WTC11 (cell line): ENCODE measurements around the gene MTMR2. TPM values are rescaled to one million over a fixed set of nuclear protein-coding genes. Genes with fewer than 3 reads are reported as not detected.

Experiments
- ATAC-seq: fragments of 200-7000 bp; cut with Tn5 transposase; 2 replicates; pipeline ENCODE4 v1.10.0; 2021; ENCODE audit warnings: mild to moderate bottlenecking, moderate library complexity
- CTCF ChIA-PET: fragments of 300-600 bp; sonication (Branson Sonifier 250); formaldehyde crosslinking; loops from one replicate; lab custom pipeline; 2021; ENCODE audit warnings: antibody characterized with exemption; lab: Charles Lee
- POLR2A ChIA-PET: fragments of 350-600 bp; sonication (Branson Sonifier 250); formaldehyde crosslinking; loops from one replicate; lab custom pipeline; 2021; ENCODE audit warnings: antibody characterized with exemption; lab: Charles Lee
- DNase-seq: peaks from one replicate; pipeline ENCODE4 v3.0.0; 2021; ENCODE audit warnings: low spot score
- H3K27ac Mint-ChIP-seq: 2 replicates; pipeline ENCODE4 v1.8.0; 2021; ENCODE audit warnings: mixed read lengths
- H3K27me3 Mint-ChIP-seq: 2 replicates; pipeline ENCODE4 v1.8.0; 2021; ENCODE audit warnings: low read depth, mild to moderate bottlenecking, moderate library complexity, mixed read lengths
- H3K36me3 Mint-ChIP-seq: 2 replicates; pipeline ENCODE4 v1.8.0; 2021; ENCODE audit warnings: mixed read lengths
- H3K4me1 Mint-ChIP-seq: 2 replicates; pipeline ENCODE4 v1.8.0; 2022; ENCODE audit warnings: mixed read lengths
- H3K4me3 Mint-ChIP-seq: 2 replicates; pipeline ENCODE4 v1.8.0; 2021; ENCODE audit warnings: mild to moderate bottlenecking, moderate library complexity, mixed read lengths
- H3K9me3 Mint-ChIP-seq: 2 replicates; pipeline ENCODE4 v1.8.0; 2021; ENCODE audit warnings: mixed read lengths
- CREM ChIP-seq: sonication (generic); formaldehyde crosslinking; IDR thresholded peaks from 2 replicates; pipeline ENCODE4 v1.8.1; 2022; ENCODE audit warnings: mild to moderate bottlenecking, missing genetic modification reagents, moderate library complexity
- FOXJ3 ChIP-seq: sonication (generic); formaldehyde crosslinking; IDR thresholded peaks from 2 replicates; pipeline ENCODE4 v1.9.0; 2021; ENCODE audit warnings: missing genetic modification reagents, mild to moderate bottlenecking, borderline replicate concordance
- KAT7 ChIP-seq: sonication (generic); formaldehyde crosslinking; IDR thresholded peaks from 2 replicates; pipeline ENCODE4 v1.8.1; 2023; ENCODE audit warnings: missing genetic modification reagents, mild to moderate bottlenecking, borderline replicate concordance
- SMAD3 ChIP-seq: sonication (generic); formaldehyde crosslinking; IDR thresholded peaks from 2 replicates; pipeline ENCODE4 v1.8.0; 2022; ENCODE audit warnings: missing genetic modification reagents, mild to moderate bottlenecking, borderline replicate concordance
- ZNF263 ChIP-seq: sonication (generic); formaldehyde crosslinking; IDR thresholded peaks from 2 replicates; pipeline ENCODE4 v1.8.1; 2022; ENCODE audit warnings: low read depth, mild to moderate bottlenecking, moderate library complexity, missing genetic modification reagents
- total RNA-seq: library from RNA; stranded (reverse); gene quantifications from 3 replicates; pipeline ENCODE4 v1.2.3, GENCODE V29; 2021
- TF ChIP-seq, protein P1 (sequence below): sonication (generic); formaldehyde crosslinking; IDR thresholded peaks from 2 replicates; pipeline ENCODE4 v1.8.0; 2022; ENCODE audit warnings: mild to moderate bottlenecking, missing genetic modification reagents
- TF ChIP-seq, protein P2 (sequence below): sonication (generic); formaldehyde crosslinking; IDR thresholded peaks from 2 replicates; pipeline ENCODE4 v1.8.1; 2023; ENCODE audit warnings: mild to moderate bottlenecking, missing genetic modification reagents, moderate library complexity
- TF ChIP-seq, protein P3 (sequence below): fragments of 250-450 bp; sonication (Bioruptor Pico); IDR thresholded peaks from 2 replicates; pipeline ENCODE4 v1.9.0; 2021; ENCODE audit warnings: mild to moderate bottlenecking, borderline replicate concordance
- TF ChIP-seq, protein P4 (sequence below): sonication (generic); formaldehyde crosslinking; IDR thresholded peaks from 2 replicates; pipeline ENCODE4 v1.8.1; 2023; ENCODE audit warnings: mild to moderate bottlenecking, missing genetic modification reagents, moderate library complexity
- TF ChIP-seq, protein P5 (sequence below): sonication (generic); formaldehyde crosslinking; IDR thresholded peaks from 2 replicates; pipeline ENCODE4 v1.8.0; 2022; ENCODE audit warnings: mild to moderate bottlenecking, missing genetic modification reagents
- TF ChIP-seq, protein P6 (sequence below): fragments of 250-450 bp; sonication (Bioruptor Pico); IDR thresholded peaks from 2 replicates; pipeline ENCODE4 v1.9.0; 2021; ENCODE audit warnings: mild to moderate bottlenecking
- TF ChIP-seq, protein P7 (sequence below): fragments of 250-450 bp; sonication (Bioruptor Pico); IDR thresholded peaks from 2 replicates; pipeline ENCODE4 v2.1.2; 2022; ENCODE audit warnings: mild to moderate bottlenecking, moderate library complexity
- TF ChIP-seq, protein P8 (sequence below): fragments of 250-450 bp; sonication (Bioruptor Pico); IDR thresholded peaks from 2 replicates; pipeline ENCODE4 v1.9.0; 2021; ENCODE audit warnings: moderate library complexity, mild to moderate bottlenecking, inconsistent platforms, borderline replicate concordance
- TF ChIP-seq, protein P9 (sequence below): sonication (generic); formaldehyde crosslinking; IDR thresholded peaks from 2 replicates; pipeline ENCODE4 v1.8.1; 2022; ENCODE audit warnings: low read depth, mild to moderate bottlenecking, moderate library complexity, missing genetic modification reagents, borderline replicate concordance
- TF ChIP-seq, protein P10 (sequence below): sonication (generic); formaldehyde crosslinking; IDR thresholded peaks from 2 replicates; pipeline ENCODE4 v1.8.1; 2023; ENCODE audit warnings: mild to moderate bottlenecking, missing genetic modification reagents, borderline replicate concordance

MTMR2 gene
- total RNA-seq, 1 experiment from 2014 or later = 45.6 TPM

DNA sequence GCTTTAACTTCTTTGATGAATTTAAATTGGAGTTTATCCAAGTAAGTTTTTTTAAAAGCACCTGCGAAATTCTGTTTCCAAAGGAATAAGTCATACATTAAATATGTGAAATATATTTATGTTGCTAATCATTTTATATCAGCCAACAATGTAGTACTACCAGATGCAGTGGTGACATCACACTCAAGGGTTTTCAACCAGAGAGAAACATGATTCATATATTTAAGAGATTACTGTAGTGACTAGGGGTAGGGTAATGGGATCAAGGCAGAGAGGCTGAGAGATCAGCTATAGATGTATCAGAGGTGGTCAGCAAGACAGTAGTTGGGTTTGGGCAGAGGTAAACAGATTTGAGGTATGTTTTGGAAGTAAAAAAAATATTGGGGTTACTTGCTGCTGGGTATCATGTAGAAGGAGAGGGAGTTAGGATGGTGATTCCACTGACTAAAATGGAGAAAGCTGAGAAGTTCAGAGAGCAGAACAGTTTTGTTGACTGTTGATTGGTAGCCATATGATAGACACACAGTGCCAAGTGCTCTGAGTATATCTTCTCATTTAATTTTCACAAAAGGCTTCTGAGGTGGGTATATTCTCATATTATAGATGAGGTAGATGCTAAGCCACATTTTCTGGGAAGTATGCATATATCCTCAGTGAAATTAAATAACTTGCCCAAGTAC is 94.2 kb downstream of the MTMR2 start:
- Mint-ChIP-seq H3K27me3 (no peaks in the 10 kb centered on the region), H3K4me3 (no peak overlapping the region), H3K4me1 (no peaks in the 10 kb centered on the region), H3K27ac (no peak overlapping the region), H3K36me3 (peaks cover 49% of the 10 kb centered on the region), H3K9me3 (no peaks in the 10 kb centered on the region)
- no peak for ATAC-seq
- no peak for DNase-seq
- ChIA-PET CTCF (no interaction called here), POLR2A (no interaction called here)
- TF ChIP-seq, protein P1, sequence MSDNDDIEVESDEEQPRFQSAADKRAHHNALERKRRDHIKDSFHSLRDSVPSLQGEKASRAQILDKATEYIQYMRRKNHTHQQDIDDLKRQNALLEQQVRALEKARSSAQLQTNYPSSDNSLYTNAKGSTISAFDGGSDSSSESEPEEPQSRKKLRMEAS (CRISPR knock-in tag) = no peak

DNA sequence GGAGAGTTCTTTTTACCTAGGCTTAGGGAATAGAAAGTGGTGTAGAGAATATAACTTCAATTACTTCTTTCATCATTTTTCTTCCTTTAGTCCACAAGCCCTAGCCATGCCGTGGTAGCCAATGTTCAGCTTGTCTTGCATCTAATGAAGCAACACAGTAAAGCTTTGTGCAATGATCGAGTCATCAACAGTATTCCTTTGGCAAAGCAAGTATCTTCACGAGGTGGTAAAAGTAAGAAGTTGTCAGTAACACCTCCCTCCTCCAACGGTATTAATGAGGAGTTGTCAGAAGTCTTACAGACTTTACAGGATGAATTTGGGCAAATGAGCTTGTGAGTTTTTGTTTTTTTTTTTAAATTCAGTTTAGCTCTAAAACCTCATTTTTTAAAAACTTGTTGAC is 96.2 kb downstream of the MTMR2 start:
- Mint-ChIP-seq H3K27ac (no peak overlapping the region), H3K4me3 (no peak overlapping the region), H3K9me3 (no peaks in the 10 kb centered on the region), H3K4me1 (no peaks in the 10 kb centered on the region), H3K27me3 (no peaks in the 10 kb centered on the region), H3K36me3 (peaks cover 41% of the 10 kb centered on the region)
- no peak for ATAC-seq
- ChIA-PET POLR2A (no interaction called here), CTCF (interaction anchor here (1.7 kb wide), 1 partner anchor 8 kb away, joined by 4 read pairs; no protein-coding TSS in a partner anchor)
- no peak for DNase-seq
- TF ChIP-seq, protein P2, sequence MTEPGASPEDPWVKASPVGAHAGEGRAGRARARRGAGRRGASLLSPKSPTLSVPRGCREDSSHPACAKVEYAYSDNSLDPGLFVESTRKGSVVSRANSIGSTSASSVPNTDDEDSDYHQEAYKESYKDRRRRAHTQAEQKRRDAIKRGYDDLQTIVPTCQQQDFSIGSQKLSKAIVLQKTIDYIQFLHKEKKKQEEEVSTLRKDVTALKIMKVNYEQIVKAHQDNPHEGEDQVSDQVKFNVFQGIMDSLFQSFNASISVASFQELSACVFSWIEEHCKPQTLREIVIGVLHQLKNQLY = no peak
- TF ChIP-seq ZNF263 (CRISPR knock-in tag) (no peak), KAT7 (CRISPR knock-in tag) (no peak), CREM (CRISPR knock-in tag) (no peak), SMAD3 (CRISPR knock-in tag) (no peak), FOXJ3 (CRISPR knock-in tag) (no peak)
- TF ChIP-seq, protein P3, sequence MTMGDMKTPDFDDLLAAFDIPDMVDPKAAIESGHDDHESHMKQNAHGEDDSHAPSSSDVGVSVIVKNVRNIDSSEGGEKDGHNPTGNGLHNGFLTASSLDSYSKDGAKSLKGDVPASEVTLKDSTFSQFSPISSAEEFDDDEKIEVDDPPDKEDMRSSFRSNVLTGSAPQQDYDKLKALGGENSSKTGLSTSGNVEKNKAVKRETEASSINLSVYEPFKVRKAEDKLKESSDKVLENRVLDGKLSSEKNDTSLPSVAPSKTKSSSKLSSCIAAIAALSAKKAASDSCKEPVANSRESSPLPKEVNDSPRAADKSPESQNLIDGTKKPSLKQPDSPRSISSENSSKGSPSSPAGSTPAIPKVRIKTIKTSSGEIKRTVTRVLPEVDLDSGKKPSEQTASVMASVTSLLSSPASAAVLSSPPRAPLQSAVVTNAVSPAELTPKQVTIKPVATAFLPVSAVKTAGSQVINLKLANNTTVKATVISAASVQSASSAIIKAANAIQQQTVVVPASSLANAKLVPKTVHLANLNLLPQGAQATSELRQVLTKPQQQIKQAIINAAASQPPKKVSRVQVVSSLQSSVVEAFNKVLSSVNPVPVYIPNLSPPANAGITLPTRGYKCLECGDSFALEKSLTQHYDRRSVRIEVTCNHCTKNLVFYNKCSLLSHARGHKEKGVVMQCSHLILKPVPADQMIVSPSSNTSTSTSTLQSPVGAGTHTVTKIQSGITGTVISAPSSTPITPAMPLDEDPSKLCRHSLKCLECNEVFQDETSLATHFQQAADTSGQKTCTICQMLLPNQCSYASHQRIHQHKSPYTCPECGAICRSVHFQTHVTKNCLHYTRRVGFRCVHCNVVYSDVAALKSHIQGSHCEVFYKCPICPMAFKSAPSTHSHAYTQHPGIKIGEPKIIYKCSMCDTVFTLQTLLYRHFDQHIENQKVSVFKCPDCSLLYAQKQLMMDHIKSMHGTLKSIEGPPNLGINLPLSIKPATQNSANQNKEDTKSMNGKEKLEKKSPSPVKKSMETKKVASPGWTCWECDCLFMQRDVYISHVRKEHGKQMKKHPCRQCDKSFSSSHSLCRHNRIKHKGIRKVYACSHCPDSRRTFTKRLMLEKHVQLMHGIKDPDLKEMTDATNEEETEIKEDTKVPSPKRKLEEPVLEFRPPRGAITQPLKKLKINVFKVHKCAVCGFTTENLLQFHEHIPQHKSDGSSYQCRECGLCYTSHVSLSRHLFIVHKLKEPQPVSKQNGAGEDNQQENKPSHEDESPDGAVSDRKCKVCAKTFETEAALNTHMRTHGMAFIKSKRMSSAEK (CRISPR knock-in tag) = no peak
- TF ChIP-seq, protein P4, sequence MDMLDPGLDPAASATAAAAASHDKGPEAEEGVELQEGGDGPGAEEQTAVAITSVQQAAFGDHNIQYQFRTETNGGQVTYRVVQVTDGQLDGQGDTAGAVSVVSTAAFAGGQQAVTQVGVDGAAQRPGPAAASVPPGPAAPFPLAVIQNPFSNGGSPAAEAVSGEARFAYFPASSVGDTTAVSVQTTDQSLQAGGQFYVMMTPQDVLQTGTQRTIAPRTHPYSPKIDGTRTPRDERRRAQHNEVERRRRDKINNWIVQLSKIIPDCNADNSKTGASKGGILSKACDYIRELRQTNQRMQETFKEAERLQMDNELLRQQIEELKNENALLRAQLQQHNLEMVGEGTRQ = no peak
- TF ChIP-seq, protein P5, sequence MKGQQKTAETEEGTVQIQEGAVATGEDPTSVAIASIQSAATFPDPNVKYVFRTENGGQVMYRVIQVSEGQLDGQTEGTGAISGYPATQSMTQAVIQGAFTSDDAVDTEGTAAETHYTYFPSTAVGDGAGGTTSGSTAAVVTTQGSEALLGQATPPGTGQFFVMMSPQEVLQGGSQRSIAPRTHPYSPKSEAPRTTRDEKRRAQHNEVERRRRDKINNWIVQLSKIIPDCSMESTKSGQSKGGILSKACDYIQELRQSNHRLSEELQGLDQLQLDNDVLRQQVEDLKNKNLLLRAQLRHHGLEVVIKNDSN (CRISPR knock-in tag) = no peak
- TF ChIP-seq, protein P6, sequence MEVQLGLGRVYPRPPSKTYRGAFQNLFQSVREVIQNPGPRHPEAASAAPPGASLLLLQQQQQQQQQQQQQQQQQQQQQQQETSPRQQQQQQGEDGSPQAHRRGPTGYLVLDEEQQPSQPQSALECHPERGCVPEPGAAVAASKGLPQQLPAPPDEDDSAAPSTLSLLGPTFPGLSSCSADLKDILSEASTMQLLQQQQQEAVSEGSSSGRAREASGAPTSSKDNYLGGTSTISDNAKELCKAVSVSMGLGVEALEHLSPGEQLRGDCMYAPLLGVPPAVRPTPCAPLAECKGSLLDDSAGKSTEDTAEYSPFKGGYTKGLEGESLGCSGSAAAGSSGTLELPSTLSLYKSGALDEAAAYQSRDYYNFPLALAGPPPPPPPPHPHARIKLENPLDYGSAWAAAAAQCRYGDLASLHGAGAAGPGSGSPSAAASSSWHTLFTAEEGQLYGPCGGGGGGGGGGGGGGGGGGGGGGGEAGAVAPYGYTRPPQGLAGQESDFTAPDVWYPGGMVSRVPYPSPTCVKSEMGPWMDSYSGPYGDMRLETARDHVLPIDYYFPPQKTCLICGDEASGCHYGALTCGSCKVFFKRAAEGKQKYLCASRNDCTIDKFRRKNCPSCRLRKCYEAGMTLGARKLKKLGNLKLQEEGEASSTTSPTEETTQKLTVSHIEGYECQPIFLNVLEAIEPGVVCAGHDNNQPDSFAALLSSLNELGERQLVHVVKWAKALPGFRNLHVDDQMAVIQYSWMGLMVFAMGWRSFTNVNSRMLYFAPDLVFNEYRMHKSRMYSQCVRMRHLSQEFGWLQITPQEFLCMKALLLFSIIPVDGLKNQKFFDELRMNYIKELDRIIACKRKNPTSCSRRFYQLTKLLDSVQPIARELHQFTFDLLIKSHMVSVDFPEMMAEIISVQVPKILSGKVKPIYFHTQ (CRISPR knock-in tag) = no peak
- TF ChIP-seq, protein P7, sequence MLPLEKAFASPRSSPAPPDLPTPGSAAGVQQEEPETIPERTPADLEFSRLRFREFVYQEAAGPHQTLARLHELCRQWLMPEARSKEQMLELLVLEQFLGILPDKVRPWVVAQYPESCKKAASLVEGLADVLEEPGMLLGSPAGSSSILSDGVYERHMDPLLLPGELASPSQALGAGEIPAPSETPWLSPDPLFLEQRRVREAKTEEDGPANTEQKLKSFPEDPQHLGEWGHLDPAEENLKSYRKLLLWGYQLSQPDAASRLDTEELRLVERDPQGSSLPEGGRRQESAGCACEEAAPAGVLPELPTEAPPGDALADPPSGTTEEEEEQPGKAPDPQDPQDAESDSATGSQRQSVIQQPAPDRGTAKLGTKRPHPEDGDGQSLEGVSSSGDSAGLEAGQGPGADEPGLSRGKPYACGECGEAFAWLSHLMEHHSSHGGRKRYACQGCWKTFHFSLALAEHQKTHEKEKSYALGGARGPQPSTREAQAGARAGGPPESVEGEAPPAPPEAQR (CRISPR knock-in tag) = no peak
- TF ChIP-seq, protein P8, sequence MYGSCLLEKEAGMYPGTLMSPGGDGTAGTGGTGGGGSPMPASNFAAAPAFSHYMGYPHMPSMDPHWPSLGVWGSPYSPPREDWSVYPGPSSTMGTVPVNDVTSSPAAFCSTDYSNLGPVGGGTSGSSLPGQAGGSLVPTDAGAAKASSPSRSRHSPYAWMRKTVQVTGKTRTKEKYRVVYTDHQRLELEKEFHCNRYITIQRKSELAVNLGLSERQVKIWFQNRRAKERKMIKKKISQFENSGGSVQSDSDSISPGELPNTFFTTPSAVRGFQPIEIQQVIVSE (CRISPR knock-in tag) = no peak
- TF ChIP-seq, protein P9, sequence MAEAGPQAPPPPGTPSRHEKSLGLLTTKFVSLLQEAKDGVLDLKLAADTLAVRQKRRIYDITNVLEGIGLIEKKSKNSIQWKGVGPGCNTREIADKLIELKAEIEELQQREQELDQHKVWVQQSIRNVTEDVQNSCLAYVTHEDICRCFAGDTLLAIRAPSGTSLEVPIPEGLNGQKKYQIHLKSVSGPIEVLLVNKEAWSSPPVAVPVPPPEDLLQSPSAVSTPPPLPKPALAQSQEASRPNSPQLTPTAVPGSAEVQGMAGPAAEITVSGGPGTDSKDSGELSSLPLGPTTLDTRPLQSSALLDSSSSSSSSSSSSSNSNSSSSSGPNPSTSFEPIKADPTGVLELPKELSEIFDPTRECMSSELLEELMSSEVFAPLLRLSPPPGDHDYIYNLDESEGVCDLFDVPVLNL (CRISPR knock-in tag) = no peak
- TF ChIP-seq, protein P10, sequence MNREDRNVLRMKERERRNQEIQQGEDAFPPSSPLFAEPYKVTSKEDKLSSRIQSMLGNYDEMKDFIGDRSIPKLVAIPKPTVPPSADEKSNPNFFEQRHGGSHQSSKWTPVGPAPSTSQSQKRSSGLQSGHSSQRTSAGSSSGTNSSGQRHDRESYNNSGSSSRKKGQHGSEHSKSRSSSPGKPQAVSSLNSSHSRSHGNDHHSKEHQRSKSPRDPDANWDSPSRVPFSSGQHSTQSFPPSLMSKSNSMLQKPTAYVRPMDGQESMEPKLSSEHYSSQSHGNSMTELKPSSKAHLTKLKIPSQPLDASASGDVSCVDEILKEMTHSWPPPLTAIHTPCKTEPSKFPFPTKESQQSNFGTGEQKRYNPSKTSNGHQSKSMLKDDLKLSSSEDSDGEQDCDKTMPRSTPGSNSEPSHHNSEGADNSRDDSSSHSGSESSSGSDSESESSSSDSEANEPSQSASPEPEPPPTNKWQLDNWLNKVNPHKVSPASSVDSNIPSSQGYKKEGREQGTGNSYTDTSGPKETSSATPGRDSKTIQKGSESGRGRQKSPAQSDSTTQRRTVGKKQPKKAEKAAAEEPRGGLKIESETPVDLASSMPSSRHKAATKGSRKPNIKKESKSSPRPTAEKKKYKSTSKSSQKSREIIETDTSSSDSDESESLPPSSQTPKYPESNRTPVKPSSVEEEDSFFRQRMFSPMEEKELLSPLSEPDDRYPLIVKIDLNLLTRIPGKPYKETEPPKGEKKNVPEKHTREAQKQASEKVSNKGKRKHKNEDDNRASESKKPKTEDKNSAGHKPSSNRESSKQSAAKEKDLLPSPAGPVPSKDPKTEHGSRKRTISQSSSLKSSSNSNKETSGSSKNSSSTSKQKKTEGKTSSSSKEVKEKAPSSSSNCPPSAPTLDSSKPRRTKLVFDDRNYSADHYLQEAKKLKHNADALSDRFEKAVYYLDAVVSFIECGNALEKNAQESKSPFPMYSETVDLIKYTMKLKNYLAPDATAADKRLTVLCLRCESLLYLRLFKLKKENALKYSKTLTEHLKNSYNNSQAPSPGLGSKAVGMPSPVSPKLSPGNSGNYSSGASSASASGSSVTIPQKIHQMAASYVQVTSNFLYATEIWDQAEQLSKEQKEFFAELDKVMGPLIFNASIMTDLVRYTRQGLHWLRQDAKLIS = no peak
